NCI-H1436 (cell line): ENCODE measurements around the gene CYBB.

Source experiments
- DNase-seq: peaks from one replicate; lab custom pipeline; 2025; lab: John Stamatoyannopoulos, UW

The CYBB gene

DNA sequence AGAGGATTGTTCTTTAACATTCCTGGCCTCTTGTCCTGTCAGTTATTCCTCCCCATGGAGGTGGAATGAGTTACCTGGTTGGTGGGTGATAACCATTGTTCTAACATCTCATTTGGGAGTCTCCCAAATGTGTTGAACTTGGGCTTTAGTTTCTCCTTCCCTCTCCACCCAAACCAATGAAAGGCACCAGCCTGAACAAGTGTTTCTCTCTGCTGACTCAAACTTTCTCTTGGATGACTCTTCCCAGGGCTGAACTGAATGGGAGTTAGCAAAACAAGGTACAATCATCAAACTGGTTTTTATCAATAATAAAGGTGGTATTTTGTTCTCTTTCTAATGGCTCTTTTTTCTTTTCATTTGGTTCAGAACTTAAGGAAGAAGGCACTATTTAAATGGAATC is 64.8 kb downstream of the CYBB start:
- no peak for DNase-seq

DNA sequence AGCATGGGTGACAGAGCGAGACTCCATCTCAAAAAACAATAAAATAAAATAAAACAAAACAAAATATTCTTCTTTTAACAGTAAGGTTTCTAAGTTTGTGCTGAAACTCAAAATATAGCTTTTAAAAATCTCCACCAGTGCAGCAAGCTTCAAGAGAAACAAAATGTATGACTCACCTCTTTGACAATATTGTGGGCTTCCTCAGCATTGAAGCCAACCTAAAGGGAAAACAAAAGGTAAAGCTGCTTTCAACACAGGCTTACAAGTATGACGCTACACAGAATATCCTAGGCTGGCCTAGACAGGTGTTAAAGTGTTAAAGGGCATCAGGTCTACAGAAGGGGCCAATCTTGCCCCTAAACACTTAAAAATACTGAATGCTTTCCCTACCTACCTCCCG is 66.3 kb downstream of the CYBB start:
- no peak for DNase-seq

DNA sequence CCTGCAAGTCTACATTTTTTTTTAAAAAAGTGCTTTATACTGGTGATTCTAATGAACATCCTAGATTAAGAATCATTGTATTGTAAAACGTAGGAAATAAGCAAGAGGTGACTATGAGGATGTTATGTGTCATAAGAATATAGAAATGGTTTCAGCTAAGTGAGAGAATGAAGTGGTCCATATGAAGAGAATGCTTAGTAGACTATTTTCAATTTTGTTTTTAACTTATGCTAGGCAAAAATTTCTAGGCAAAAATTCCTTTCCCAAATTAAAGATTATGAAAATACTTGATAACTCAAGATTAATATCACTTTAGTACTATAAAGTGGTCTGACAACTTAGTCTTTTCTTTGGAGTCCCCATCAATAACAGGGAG is 66.7 kb downstream of the CYBB start:
- no peak for DNase-seq

DNA sequence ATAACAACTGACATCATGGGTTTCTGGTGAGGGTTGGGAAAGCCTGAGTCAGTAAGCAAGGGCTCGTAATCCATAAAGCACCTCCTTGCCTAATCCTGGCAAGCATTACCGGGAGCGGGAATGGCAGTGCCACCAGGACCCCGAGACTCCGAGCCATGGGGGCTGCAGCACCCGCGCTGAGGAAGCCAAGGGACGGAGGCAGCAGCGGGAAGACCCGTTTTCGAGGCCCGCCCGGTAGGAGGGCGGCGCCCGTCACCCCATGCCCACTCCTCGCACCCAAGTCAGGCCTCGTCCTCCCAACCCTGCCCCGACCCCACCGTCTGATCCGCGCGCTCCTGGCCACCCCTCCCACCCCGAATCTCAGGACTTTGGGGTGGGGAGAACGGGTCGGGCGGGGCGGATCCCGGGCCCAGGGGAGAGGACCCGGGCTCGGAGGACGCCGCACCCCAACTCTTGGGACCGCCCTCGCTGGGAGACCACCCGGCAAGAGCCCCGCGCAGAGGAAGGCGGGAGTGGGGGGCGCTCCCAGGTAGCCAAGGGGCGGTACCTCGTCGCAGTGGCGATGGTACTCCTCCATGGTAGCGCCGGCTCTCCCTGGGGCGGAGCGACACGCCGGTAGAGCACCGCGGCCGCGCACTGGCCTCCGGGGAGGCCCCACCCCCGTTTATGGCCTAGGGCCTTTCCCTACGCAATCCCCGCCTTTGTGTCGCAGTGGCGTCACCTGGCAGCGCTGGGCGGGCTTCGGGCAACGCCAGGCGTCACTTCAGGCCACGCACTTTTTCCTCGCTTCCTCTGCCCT is 67.3 kb downstream of the CYBB start, which contains the start of gene DYNLT3:
DYNLT3 (minus strand) TSS at position 638 of the 799 bp plus-strand sequence; CDS start at position 577, 61 bp downstream.
- peak; percentile 68 for DNase-seq

DNA sequence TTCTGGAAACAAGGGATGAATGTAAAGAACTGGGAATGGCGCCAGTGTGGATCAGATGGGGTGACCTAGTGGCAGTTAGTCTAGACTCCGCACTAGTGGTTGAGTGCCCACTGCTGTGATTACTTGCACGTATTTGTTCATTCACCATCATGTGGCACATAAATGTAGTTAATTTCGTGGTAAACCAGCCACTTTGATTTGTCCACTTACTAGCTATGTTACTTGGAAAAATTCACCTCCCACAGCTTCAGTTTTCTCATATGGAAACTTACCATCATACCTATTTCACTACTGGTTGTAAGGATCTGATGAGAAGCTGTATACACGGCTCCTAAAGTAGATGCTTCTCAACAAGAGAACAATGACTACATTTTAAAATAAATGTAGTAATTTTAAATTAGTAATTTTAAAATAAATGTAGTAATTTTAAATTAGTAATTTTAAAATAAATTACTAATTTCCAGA is 67.9 kb downstream of the CYBB start:
- no peak for DNase-seq

DNA sequence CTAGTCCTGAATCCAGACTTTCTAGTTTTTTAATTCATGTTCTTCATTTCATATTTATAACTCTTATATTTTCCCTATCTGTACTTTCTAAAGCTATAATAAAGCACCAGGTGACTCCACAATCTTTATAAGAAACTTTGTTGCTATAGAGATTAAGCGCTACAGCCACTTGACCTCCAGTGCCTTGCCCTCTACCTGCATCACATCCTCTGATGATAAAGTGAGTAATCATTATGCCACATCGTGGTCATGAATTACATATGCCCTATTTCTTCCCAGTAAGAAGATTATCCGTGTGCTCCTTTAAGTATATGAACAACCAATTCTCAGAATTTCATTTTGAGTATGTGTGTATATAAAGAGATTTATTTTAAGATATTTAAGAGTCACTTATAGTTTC is 74.3 kb downstream of the CYBB start:
- DNase-seq = no peak

DNA sequence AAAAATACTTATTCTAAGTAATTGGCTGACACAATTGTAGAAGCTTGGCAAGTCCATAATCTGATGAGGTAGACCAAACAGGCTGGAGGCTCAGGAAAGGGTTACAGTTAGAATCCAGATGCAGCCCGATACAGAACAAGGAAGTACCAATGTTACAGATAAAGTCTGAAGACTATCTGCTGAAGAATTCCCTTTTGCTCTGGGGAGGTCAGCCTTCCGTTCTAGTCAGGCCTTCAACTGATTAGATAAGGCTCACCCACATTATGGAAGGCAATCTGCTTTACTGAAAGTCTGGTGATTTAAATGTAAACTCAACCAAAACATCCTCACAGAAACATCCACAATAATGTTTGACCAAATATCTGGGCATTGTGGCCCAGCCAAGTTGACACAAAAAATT is 74.9 kb downstream of the CYBB start:
- no peak for DNase-seq

DNA sequence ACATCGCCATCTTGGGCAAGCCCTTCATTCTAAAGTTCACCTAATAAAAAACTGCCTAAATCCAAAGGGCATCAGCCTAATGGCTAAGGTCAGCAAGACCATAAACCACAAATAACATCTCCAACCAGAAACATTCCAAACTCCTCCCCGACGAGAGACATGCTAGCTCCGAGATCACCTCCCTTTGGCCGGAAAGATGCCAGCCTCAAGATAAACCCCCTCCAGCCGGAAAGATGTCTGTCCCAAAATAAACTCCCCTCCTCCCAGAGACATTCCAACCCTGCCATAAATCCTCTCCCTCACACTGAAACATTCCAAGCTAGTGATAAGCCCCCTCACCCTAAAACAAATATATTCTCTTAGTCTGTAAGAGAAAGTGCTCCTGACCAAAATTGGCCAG is 80.9 kb downstream of the CYBB start:
- DNase-seq = no peak

DNA sequence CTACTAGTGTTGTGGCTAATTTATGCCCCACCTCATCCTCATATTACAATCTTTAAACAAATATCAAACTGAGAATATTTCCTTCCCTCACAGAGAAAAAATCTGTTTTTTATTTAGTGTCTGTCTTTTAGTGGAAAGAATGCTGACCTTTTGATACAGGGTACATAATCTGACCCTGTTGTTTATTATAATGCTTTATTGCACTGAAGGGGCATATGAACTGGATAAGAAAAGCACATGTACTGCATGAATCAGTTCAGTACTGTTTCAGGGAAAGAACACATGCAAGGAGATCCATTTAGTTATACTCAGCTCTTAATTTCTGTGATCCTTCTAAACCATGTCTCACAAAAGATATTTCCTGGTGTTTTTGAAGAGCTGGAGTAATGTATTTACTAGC is 83.0 kb downstream of the CYBB start:
- no peak for DNase-seq
